ENCODE data around the gene UBE2K. TPM values are rescaled to one million over a fixed set of nuclear protein-coding genes. Genes with fewer than 3 reads are reported as not detected.

UBE2K gene
- total and polyA plus RNA-seq, 2 experiments from 2014 or later, result 40.4 to 112 TPM

- Histone ChIP-seq H4K20me1 (ENCODE audit: insufficient read depth, poor library complexity, severe bottlenecking) (peaks cover 4% of the 10 kb centered on the region), H3K79me2 (peaks cover 45% of the 10 kb centered on the region), H3K27ac (no peak overlapping the region), H3K36me3 (replicated peaks; ENCODE audit: insufficient read depth, low read depth) (no peaks in the 10 kb centered on the region), H3K4me3 (no peak overlapping the region), H3K4me2 (no peak overlapping the region), H3K27me3 (no peaks in the 10 kb centered on the region), H3K9me3 (ENCODE audit: low read depth) (no peaks in the 10 kb centered on the region), H3K4me1 (ENCODE audit: insufficient read depth) (no peaks in the 10 kb centered on the region), H2AFZ (no peak overlapping the region), H3K9me2 (replicated peaks; ENCODE audit: insufficient read depth) (no peaks in the 10 kb centered on the region)
- DNase-seq (ENCODE audit: low spot score), result no peak
- TF ChIP-seq EZH2phosphoT487 (IDR thresholded peaks at IDR 0.05; ENCODE audit: low read depth, severe bottlenecking, unreplicated experiment) (no peak), EZH2 (IDR thresholded peaks at IDR 0.05; ENCODE audit: borderline replicate concordance) (no peak), CTCF (IDR thresholded peaks at IDR 0.05; ENCODE audit: poor library complexity) (no peak)
- 100% methylated on average over 2 of the region's 2 CpGs for WGBS (ENCODE audit: low lambda C conversion rate, missing lambda C conversion rate)
Observed at GRCh38 chr4:39756159-39756558, 58.2 kb downstream of the UBE2K start.

- Histone ChIP-seq H3K36me3 (replicated peaks; ENCODE audit: insufficient read depth, low read depth) (no peaks in the 10 kb centered on the region), H3K9me3 (ENCODE audit: low read depth) (no peaks in the 10 kb centered on the region), H3K27me3 (no peaks in the 10 kb centered on the region), H3K4me1 (ENCODE audit: insufficient read depth) (no peaks in the 10 kb centered on the region), H2AFZ (no peak overlapping the region), H3K4me3 (no peak overlapping the region), H3K27ac (no peak overlapping the region), H3K9me2 (replicated peaks; ENCODE audit: insufficient read depth) (no peaks in the 10 kb centered on the region), H4K20me1 (ENCODE audit: insufficient read depth, poor library complexity, severe bottlenecking) (no peaks in the 10 kb centered on the region), H3K79me2 (peaks cover 31% of the 10 kb centered on the region), H3K4me2 (no peak overlapping the region)
- WGBS (ENCODE audit: low lambda C conversion rate, missing lambda C conversion rate), result 92% methylated on average over 6 of the region's 6 CpGs
- no peak for TF ChIP-seq EZH2phosphoT487 (IDR thresholded peaks at IDR 0.05; ENCODE audit: low read depth, severe bottlenecking, unreplicated experiment)
- TF ChIP-seq CTCF (IDR thresholded peaks at IDR 0.05; ENCODE audit: poor library complexity), result no peak
- TF ChIP-seq EZH2 (IDR thresholded peaks at IDR 0.05; ENCODE audit: borderline replicate concordance), result no peak
- DNase-seq (ENCODE audit: low spot score), result no peak
Observed at GRCh38 chr4:39758176-39758575, 60.2 kb downstream of the UBE2K start.

DNA sequence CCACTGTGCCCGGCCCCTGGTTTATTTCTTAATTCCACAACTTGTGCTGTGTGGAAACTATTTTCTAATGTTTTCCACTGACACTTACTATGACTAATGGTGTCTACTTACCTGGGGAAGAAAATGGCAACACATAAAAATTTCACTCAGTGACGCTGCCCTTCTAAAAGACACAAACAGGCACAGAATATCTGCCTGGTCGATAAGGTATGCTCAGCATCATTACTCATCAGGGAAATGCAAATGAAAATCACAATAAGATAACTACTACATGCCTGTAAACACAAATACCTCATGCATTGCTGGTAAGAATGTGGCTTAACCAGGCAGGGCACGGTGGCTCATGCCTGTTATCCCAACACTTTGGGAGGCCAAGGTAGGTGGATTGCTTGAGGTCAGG lies 61.6 kb downstream of the UBE2K start:
- Histone ChIP-seq H3K4me1 (ENCODE audit: insufficient read depth) (no peaks in the 10 kb centered on the region), H3K79me2 (peaks cover 32% of the 10 kb centered on the region), H2AFZ (no peak overlapping the region), H3K36me3 (replicated peaks; ENCODE audit: insufficient read depth, low read depth) (no peaks in the 10 kb centered on the region), H3K4me3 (no peak overlapping the region), H3K27ac (no peak overlapping the region), H4K20me1 (ENCODE audit: insufficient read depth, poor library complexity, severe bottlenecking) (no peaks in the 10 kb centered on the region), H3K4me2 (no peak overlapping the region), H3K27me3 (no peaks in the 10 kb centered on the region), H3K9me3 (ENCODE audit: low read depth) (no peaks in the 10 kb centered on the region), H3K9me2 (replicated peaks; ENCODE audit: insufficient read depth) (no peaks in the 10 kb centered on the region)
- WGBS (ENCODE audit: low lambda C conversion rate, missing lambda C conversion rate), result 90% methylated on average over 4 of the region's 4 CpGs
- DNase-seq (ENCODE audit: low spot score), result no peak
- TF ChIP-seq EZH2 (IDR thresholded peaks at IDR 0.05; ENCODE audit: borderline replicate concordance), result no peak
- no peak for TF ChIP-seq CTCF (IDR thresholded peaks at IDR 0.05; ENCODE audit: poor library complexity)
- no peak for TF ChIP-seq EZH2phosphoT487 (IDR thresholded peaks at IDR 0.05; ENCODE audit: low read depth, severe bottlenecking, unreplicated experiment)

Measured in hepatocyte (in vitro differentiated cells).